Trophoblast cell (in vitro differentiated cells and primary cell): ENCODE measurements around the gene AXIN1.
"Not testable (repeated sequence)": the region's sequence is repeated elsewhere in the genome, so short reads cannot be mapped to it uniquely, and the experiment has no call there.

Experiments used
- DNase-seq, 2 donors: peaks; one replicate each; pipeline ENCODE4 v3.0.0-alpha.2; 2016
- H2AFZ ChIP-seq: 2 replicates; pipeline ENCODE4 v1.6.1; 2013; ENCODE audit warnings: low read length, moderate library complexity, mild to moderate bottlenecking; ENCODE audit not compliant: insufficient read depth, poor library complexity
- H2AK5ac ChIP-seq: 2 replicates; pipeline ENCODE4 v1.6.1; 2013; ENCODE audit warnings: mild to moderate bottlenecking, low read length
- H2BK120ac ChIP-seq: 2 replicates; pipeline ENCODE4 v1.6.1; 2013; ENCODE audit warnings: low read length, mild to moderate bottlenecking, moderate library complexity; ENCODE audit not compliant: insufficient read depth, poor library complexity
- H2BK12ac ChIP-seq: 2 replicates; pipeline ENCODE4 v1.6.1; 2013; ENCODE audit warnings: mild to moderate bottlenecking, low read length, moderate library complexity
- H2BK5ac ChIP-seq: 2 replicates; pipeline ENCODE4 v1.6.1; 2013; ENCODE audit warnings: low read length, low read depth, moderate library complexity, mild to moderate bottlenecking; ENCODE audit not compliant: poor library complexity
- H3K14ac ChIP-seq: 2 replicates; pipeline ENCODE4 v1.6.1; 2013; ENCODE audit warnings: mild to moderate bottlenecking, low read length
- H3K18ac ChIP-seq: 2 replicates; pipeline ENCODE4 v1.6.1; 2013; ENCODE audit warnings: mild to moderate bottlenecking, low read length
- H3K23ac ChIP-seq: 2 replicates; pipeline ENCODE4 v1.6.1; 2013; ENCODE audit warnings: low read length
- H3K27ac ChIP-seq: 2 replicates; pipeline ENCODE4 v1.5.1; 2013; ENCODE audit warnings: low read depth, mild to moderate bottlenecking, inconsistent platforms, low read length, moderate library complexity
- H3K27me3 ChIP-seq: 2 replicates; pipeline ENCODE4 v1.6.1; 2013; ENCODE audit warnings: inconsistent platforms, mild to moderate bottlenecking, low read length, moderate library complexity; ENCODE audit not compliant: insufficient read depth
- H3K36me3 ChIP-seq, 2 experiments: 1 replicate in 1 of 2; 2 replicates in 1 of 2; pipeline ENCODE4 v1.6.1; 2013; ENCODE audit warnings: low read length in 2 of 2, mild to moderate bottlenecking in 2 of 2, moderate library complexity in 1 of 2; ENCODE audit not compliant: insufficient read depth in 2 of 2, control insufficient read depth in 1 of 2
- H3K4ac ChIP-seq: 2 replicates; pipeline ENCODE4 v1.6.1; 2013; ENCODE audit warnings: low read depth, mild to moderate bottlenecking, low read length, moderate library complexity
- H3K4me1 ChIP-seq, 2 experiments: 1 replicate in 1 of 2; 2 replicates in 1 of 2; pipeline ENCODE4 v1.6.1; 2013; ENCODE audit warnings: low read length in 2 of 2, mild to moderate bottlenecking in 2 of 2, moderate library complexity in 1 of 2; ENCODE audit not compliant: insufficient read depth in 2 of 2, control insufficient read depth in 1 of 2
- H3K4me2 ChIP-seq: 2 replicates; pipeline ENCODE4 v1.6.1; 2013; ENCODE audit warnings: inconsistent platforms, mild to moderate bottlenecking, low read length, moderate library complexity
- H3K4me3 ChIP-seq: 2 replicates; pipeline ENCODE4 v1.5.1; 2013; ENCODE audit warnings: mild to moderate bottlenecking, low read depth, low read length, inconsistent platforms
- H3K79me1 ChIP-seq: one replicate; pipeline ENCODE4 v1.6.1; 2013; ENCODE audit warnings: low read length
- H3K79me2 ChIP-seq: 2 replicates; pipeline ENCODE4 v1.6.1; 2013; ENCODE audit warnings: low read length, mild to moderate bottlenecking; ENCODE audit not compliant: control insufficient read depth, insufficient read depth, poor library complexity
- H3K9ac ChIP-seq: 2 replicates; pipeline ENCODE4 v1.6.1; 2013; ENCODE audit warnings: mild to moderate bottlenecking, low read length
- H3K9me3 ChIP-seq: 2 replicates; pipeline ENCODE4 v1.6.1; 2013; ENCODE audit warnings: low read depth, mild to moderate bottlenecking, control low read depth, inconsistent platforms, low read length; ENCODE audit not compliant: insufficient read depth
- H4K12ac ChIP-seq: 2 replicates; pipeline ENCODE4 v1.6.1; 2013; ENCODE audit warnings: low read depth, mild to moderate bottlenecking, low read length, moderate library complexity
- H4K8ac ChIP-seq: 2 replicates; pipeline ENCODE4 v1.6.1; 2013; ENCODE audit warnings: low read depth, mild to moderate bottlenecking, low read length, moderate library complexity
- H4K91ac ChIP-seq: one replicate; pipeline ENCODE4 v1.6.1; 2013; ENCODE audit warnings: low read depth, mild to moderate bottlenecking, low read length, moderate library complexity
- WGBS: extraction: QIAGEN DNeasy Blood & Tissue Kit; methylation state at CpG from one replicate; pipeline ENCODE4 v1.1.7; 2013; ENCODE audit warnings: missing lambda C conversion rate; ENCODE audit not compliant: insufficient read length, insufficient coverage; ENCODE audit errors: extremely low coverage; 5-methylcytosine and 5-hydroxymethylcytosine counted together

The AXIN1 gene

DNA sequence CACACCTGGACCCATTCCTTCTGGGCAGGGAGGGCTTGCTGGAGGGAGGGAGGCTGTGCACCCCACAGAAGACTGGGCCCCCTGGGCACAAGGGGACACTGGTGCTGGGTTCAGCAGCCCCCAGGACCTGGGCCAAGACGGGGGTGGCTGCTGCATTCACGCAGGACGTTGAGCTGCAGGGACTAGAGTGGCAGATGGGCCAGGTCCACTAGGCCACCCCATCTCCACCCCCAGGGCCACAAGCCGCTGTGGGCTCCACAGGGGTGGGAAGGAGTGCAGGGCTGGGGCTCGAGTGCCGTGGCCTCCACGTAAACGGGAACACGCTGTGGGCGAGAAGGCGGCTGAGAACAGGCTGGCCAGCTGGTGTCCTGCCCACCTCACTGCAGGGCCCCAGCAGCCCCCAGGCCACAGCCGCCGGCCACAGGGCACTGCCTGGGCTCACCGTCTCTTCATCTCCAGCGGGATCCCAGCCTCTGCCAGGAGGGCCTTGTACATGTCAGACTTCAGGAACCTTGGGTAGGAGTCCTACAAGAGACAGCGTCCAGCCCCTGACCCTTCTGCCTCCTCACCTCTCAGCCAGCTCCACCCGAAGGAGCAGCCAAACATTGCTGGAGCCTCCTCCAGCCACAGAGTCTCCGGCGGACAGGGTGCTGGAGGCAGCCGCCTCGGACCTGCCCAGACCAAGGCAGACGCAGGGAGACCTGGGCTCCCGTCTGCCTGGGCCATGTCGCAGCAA, 83.3 kb downstream of the AXIN1 start:
- H3K4ac ChIP-seq: no peak overlapping the region
- no peak overlapping the region for H3K4me2 ChIP-seq
- no peak overlapping the region for H2AK5ac ChIP-seq
- H2BK120ac ChIP-seq: no peak overlapping the region
- no peak overlapping the region for H4K12ac ChIP-seq
- no peak overlapping the region for H3K27ac ChIP-seq
- H3K79me2 ChIP-seq: no peaks in the 10 kb centered on the region
- no peak overlapping the region for H2BK5ac ChIP-seq
- no peak overlapping the region for H4K91ac ChIP-seq
- H3K36me3 ChIP-seq: peaks cover 9 to 10% of the 10 kb centered on the region in 2 experiments
- peaks cover 11% of the 10 kb centered on the region for H3K9me3 ChIP-seq
- H3K4me1 ChIP-seq: no peaks in the 10 kb centered on the region
- no peaks in the 10 kb centered on the region for H3K27me3 ChIP-seq
- no peak overlapping the region for H3K4me3 ChIP-seq
- H3K9ac ChIP-seq: no peak overlapping the region
- H3K14ac ChIP-seq: no peak overlapping the region
- no peaks in the 10 kb centered on the region for H3K79me1 ChIP-seq
- H3K18ac ChIP-seq: no peak overlapping the region
- no peak overlapping the region for H2AFZ ChIP-seq
- no peak for DNase-seq
- no peak overlapping the region for H4K8ac ChIP-seq
- no CpG with 5 or more reads among the region's 24 CpGs for WGBS
- no peak overlapping the region for H2BK12ac ChIP-seq
- H3K23ac ChIP-seq: no peak overlapping the region

DNA sequence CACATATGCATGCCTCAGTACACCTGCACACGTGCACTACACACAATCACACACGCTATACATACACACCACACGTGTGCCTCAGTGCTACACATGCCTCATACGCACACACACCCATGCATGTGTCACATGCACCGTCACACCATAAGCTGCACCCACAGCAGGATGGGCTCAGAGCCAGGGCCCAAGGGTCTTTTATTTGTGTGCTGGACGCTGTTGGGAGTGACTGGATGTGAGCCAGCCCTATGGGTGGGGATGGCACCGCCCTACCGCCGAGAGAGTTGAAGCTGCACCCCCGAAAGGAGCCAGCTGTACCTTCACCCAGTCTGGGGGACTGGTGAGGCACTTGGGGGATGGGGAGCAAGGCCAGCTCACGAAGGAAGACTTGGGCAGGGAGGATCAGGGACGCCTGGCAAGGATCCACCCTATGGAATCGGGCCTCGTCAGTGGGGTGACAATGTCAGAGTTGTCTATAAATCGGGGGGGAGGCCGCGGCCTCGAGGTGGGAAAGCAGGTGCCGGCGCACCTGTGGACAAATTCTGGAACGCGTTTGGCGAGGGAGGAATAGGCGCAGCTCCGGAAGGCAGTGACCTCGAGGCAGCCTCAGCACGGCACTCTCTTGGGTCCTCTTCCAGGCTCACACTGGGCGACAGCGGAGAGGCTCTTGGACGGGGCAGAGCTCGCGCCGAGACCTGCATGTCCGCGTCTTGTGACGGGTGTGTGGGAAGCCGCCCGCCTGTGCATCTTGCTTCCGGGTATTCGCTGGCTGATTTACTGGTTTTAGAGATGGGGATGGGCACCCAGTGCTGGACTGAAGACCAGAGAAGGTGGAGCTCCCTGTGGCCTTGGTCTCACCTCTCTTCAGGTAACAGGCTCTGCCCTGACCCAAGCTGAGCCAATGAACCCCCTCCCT, 84.1 kb downstream of the AXIN1 start:
- Histone ChIP-seq H3K27ac (no peak overlapping the region), H3K9me3 (peaks cover 11% of the 10 kb centered on the region), H4K12ac (no peak overlapping the region), H2AFZ (no peak overlapping the region), H3K79me1 (no peaks in the 10 kb centered on the region), H4K91ac (no peak overlapping the region), H3K14ac (no peak overlapping the region), H2BK120ac (no peak overlapping the region), H3K79me2 (no peaks in the 10 kb centered on the region), H3K4me2 (no peak overlapping the region), H2AK5ac (no peak overlapping the region), H4K8ac (no peak overlapping the region), H2BK5ac (no peak overlapping the region), H3K9ac (no peak overlapping the region), H3K4me3 (peak overlapping the region; percentile 31), H2BK12ac (no peak overlapping the region), H3K27me3 (no peaks in the 10 kb centered on the region), H3K4me1 (no peaks in the 10 kb centered on the region), H3K36me3 (peaks cover 17 to 19% of the 10 kb centered on the region in 2 experiments), H3K4ac (no peak overlapping the region), H3K23ac (no peak overlapping the region), H3K18ac (no peak overlapping the region)
- WGBS: no CpG with 5 or more reads among the region's 40 CpGs
- peak; percentile 17 to 41 for DNase-seq

DNA sequence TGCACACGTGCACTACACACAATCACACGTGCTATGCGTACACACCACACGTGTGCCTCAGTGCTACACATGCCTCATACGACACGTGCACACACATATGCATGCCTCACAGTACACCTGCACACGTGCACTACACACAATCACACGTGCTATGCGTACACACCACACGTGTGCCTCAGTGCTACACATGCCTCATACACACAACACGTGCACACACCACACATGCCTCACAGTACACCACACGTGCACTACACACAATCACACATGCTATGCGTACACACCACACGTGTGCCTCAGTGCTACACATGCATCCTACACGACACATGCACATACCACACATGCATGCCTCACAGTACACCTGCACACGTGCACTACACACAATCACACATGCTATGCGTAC, 85.0 kb downstream of the AXIN1 start:
- H3K36me3 ChIP-seq: peaks cover 21 to 23% of the 10 kb centered on the region in 2 experiments
- H3K79me2 ChIP-seq, H3K4ac ChIP-seq, H4K91ac ChIP-seq, H2BK5ac ChIP-seq, H4K12ac ChIP-seq, H3K18ac ChIP-seq, H3K4me2 ChIP-seq, H2AFZ ChIP-seq, H2BK120ac ChIP-seq, H4K8ac ChIP-seq, H3K4me1 ChIP-seq, DNase-seq, H3K23ac ChIP-seq, H3K9ac ChIP-seq, H3K27me3 ChIP-seq, H3K27ac ChIP-seq, H2AK5ac ChIP-seq, H2BK12ac ChIP-seq, H3K79me1 ChIP-seq, H3K14ac ChIP-seq: not testable (repeated sequence)
- WGBS: no CpG with 5 or more reads among the region's 17 CpGs
- H3K9me3 ChIP-seq: peaks cover 11% of the 10 kb centered on the region
- H3K4me3 ChIP-seq: peak overlapping the region; percentile 24

DNA sequence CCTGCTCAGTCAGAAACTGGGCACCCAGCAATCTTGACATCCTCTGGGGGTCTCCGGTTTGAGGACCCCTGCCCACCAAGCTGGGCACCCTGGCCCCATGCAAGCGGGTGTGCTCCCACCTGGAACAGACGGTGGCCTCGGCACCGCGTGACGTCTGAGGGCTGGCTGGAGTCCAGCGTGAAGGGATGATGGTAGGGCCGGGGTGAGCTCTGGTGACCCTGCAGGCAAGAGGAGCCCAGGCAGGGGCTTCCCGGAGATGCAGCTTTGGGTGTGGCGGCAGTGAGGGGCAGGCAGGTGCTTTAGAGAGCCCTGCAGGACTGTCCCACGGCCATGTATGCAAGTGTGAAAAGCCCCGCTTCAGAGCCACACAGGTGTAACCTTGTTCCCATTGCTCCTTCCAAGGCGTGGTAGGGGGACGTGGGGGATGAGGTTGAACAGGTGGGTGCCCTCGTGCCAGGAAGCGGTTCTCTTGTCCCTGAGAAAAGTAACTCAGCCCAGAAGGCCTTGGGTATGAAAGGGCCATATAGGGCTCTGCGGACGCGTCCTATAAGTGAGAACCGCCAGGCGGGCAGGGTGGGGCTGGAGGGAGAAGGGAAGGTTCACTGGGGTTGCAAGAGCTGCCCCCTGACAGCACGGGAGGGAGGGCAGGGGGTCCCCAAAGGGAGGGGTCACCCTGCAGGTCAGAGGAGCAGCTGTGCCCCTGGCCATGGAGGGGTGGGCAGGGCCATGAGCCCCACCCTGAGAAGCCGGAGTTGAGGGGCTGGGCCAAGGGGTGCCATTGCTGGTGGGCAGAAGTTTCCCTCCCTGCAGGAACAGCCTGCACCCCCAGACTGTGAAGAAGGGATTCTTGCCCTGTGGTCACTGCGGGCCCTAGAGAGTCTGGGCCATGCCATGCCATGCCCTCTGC, 86.0 kb downstream of the AXIN1 start:
- Histone ChIP-seq H3K4me2 (no peak overlapping the region), H2BK5ac (no peak overlapping the region), H3K9me3 (peaks cover 11% of the 10 kb centered on the region), H2AK5ac (no peak overlapping the region), H3K36me3 (peaks cover 30 to 33% of the 10 kb centered on the region in 2 experiments), H3K79me1 (no peaks in the 10 kb centered on the region), H3K79me2 (no peaks in the 10 kb centered on the region), H2AFZ (no peak overlapping the region), H3K27me3 (no peaks in the 10 kb centered on the region), H3K9ac (no peak overlapping the region), H3K14ac (no peak overlapping the region), H4K8ac (no peak overlapping the region), H2BK120ac (no peak overlapping the region), H3K23ac (no peak overlapping the region), H3K27ac (no peak overlapping the region), H3K4me1 (no peaks in the 10 kb centered on the region), H2BK12ac (no peak overlapping the region), H3K4ac (no peak overlapping the region), H3K4me3 (no peak overlapping the region), H4K12ac (no peak overlapping the region), H3K18ac (no peak overlapping the region), H4K91ac (no peak overlapping the region)
- no CpG with 5 or more reads among the region's 25 CpGs for WGBS
- DNase-seq: no peak
